Upper lobe of left lung (tissue), 4 donors: ENCODE results near the gene PKNOX1.

Experiments
- CTCF ChIP-seq, 6 experiments: fragments of 450-650 bp in 4 of 6; fragments of 200-600 bp in 2 of 6; sonication (generic) in 2 of 6; IDR thresholded peaks; one replicate each; pipeline ENCODE4 v1.5.1; 2016 to 2019; ENCODE audit warnings: antibody characterized with exemption in 6 of 6
- POLR2A ChIP-seq, 4 donors: fragments of 450-650 bp; IDR thresholded peaks; one replicate each; pipeline ENCODE4 v1.5.1; 2016 to 2017; ENCODE audit warnings: antibody characterized with exemption in 4 of 4, mild to moderate bottlenecking in 2 of 4
- POLR2AphosphoS5 ChIP-seq, 2 donors: sonication (generic); formaldehyde crosslinking; IDR thresholded peaks; one replicate each; pipeline ENCODE4 v1.5.1; 2017; ENCODE audit warnings: antibody characterized with exemption in 2 of 2

GRCh38 chr21:43027846-43028731, 53.7 kb downstream of the PKNOX1 start:
- no peak for TF ChIP-seq CTCF (IDR thresholded peaks at IDR 0.05)
- no peak for TF ChIP-seq POLR2A (IDR thresholded peaks at IDR 0.05)
- TF ChIP-seq POLR2AphosphoS5 (IDR thresholded peaks at IDR 0.05): no peak
